ENCODE results near the gene SVOPL.

SVOPL gene

GRCh38 chr7:138729444-138729843 lies 28.3 kb upstream of the SVOPL start:
- H2BK120ac ChIP-seq (ENCODE audit: low read depth, low read length) = no peak overlapping the region
- no peaks in the 10 kb centered on the region for H3K79me1 ChIP-seq (replicated peaks; ENCODE audit: low read length, poor library complexity, severe bottlenecking)
- H3K27me3 ChIP-seq (ENCODE audit: control insufficient read depth in 1 of 2, insufficient read depth in 1 of 2, low read length in 2 of 2) = no peaks in the 10 kb centered on the region
- DNase-seq = no peak
- H3K27ac ChIP-seq (ENCODE audit: low read length, poor library complexity, severe bottlenecking) = no peak overlapping the region
- no peak overlapping the region for H2AFZ ChIP-seq (ENCODE audit: low read depth, low read length)
- no peak overlapping the region for H3K9ac ChIP-seq (ENCODE audit: low read length)
- H4K8ac ChIP-seq (ENCODE audit: low read length) = no peak overlapping the region
- no peak overlapping the region for H2BK15ac ChIP-seq (ENCODE audit: low read depth, poor library complexity, severe bottlenecking)
- no peak overlapping the region for H3K23ac ChIP-seq (ENCODE audit: low read length in 2 of 2)
- no peak overlapping the region for H3K4me2 ChIP-seq (ENCODE audit: low read length, poor library complexity, severe bottlenecking)
- no peak overlapping the region for H2BK5ac ChIP-seq (ENCODE audit: low read depth, low read length, poor library complexity, severe bottlenecking)
- H4K91ac ChIP-seq (ENCODE audit: low read length) = no peak overlapping the region
- H2AK5ac ChIP-seq (ENCODE audit: low read length, severe bottlenecking) = no peak overlapping the region
- H3K4me1 ChIP-seq (ENCODE audit: control insufficient read depth, insufficient read depth, low read depth, low read length) = peaks cover 4% of the 10 kb centered on the region
- H3K4ac ChIP-seq (ENCODE audit: low read depth in 1 of 2, low read length in 2 of 2) = no peak overlapping the region
- 86% methylated on average over 8 of the region's 9 CpGs for WGBS
- no peak overlapping the region for H3K4me3 ChIP-seq (ENCODE audit: insufficient read depth in 1 of 2, low read depth in 1 of 2, low read length in 2 of 2)
- H2BK12ac ChIP-seq (ENCODE audit: low read length in 2 of 2) = no peak overlapping the region
- no peaks in the 10 kb centered on the region for H3K36me3 ChIP-seq (ENCODE audit: control insufficient read depth in 1 of 2, insufficient read depth in 2 of 2, low read depth in 1 of 2, low read length in 2 of 2)
- H3K18ac ChIP-seq (ENCODE audit: low read depth in 1 of 2, low read length in 2 of 2) = no peak overlapping the region
- no peaks in the 10 kb centered on the region for H3K9me3 ChIP-seq (ENCODE audit: control insufficient read depth, low read length)
- H3K14ac ChIP-seq (ENCODE audit: low read length in 2 of 2) = no peak overlapping the region

- Histone ChIP-seq H3K4me1 (ENCODE audit: control insufficient read depth, insufficient read depth, low read depth, low read length) (peaks cover 4% of the 10 kb centered on the region), H2BK5ac (ENCODE audit: low read depth, low read length, poor library complexity, severe bottlenecking) (no peak overlapping the region), H3K27ac (ENCODE audit: low read length, poor library complexity, severe bottlenecking) (no peak overlapping the region), H3K79me1 (replicated peaks; ENCODE audit: low read length, poor library complexity, severe bottlenecking) (no peaks in the 10 kb centered on the region), H3K27me3 (ENCODE audit: control insufficient read depth in 1 of 2, insufficient read depth in 1 of 2, low read length in 2 of 2) (no peaks in the 10 kb centered on the region), H2BK120ac (ENCODE audit: low read depth, low read length) (no peak overlapping the region), H3K36me3 (ENCODE audit: control insufficient read depth in 1 of 2, insufficient read depth in 2 of 2, low read depth in 1 of 2, low read length in 2 of 2) (no peaks in the 10 kb centered on the region), H3K14ac (ENCODE audit: low read length in 2 of 2) (no peak overlapping the region), H3K4ac (ENCODE audit: low read depth in 1 of 2, low read length in 2 of 2) (no peak overlapping the region), H3K4me3 (ENCODE audit: insufficient read depth in 1 of 2, low read depth in 1 of 2, low read length in 2 of 2) (no peak overlapping the region), H2BK15ac (ENCODE audit: low read depth, poor library complexity, severe bottlenecking) (no peak overlapping the region), H3K4me2 (ENCODE audit: low read length, poor library complexity, severe bottlenecking) (no peak overlapping the region), H3K9ac (ENCODE audit: low read length) (no peak overlapping the region), H2AFZ (ENCODE audit: low read depth, low read length) (no peak overlapping the region), H3K18ac (ENCODE audit: low read depth in 1 of 2, low read length in 2 of 2) (no peak overlapping the region), H4K8ac (ENCODE audit: low read length) (no peak overlapping the region), H3K9me3 (ENCODE audit: control insufficient read depth, low read length) (no peaks in the 10 kb centered on the region), H2AK5ac (ENCODE audit: low read length, severe bottlenecking) (no peak overlapping the region), H4K91ac (ENCODE audit: low read length) (no peak overlapping the region), H2BK12ac (ENCODE audit: low read length in 2 of 2) (no peak overlapping the region), H3K23ac (ENCODE audit: low read length in 2 of 2) (no peak overlapping the region)
- 90% methylated on average over 10 of the region's 10 CpGs for WGBS
- no peak for DNase-seq
These were observed 26.4 kb upstream of the SVOPL start for GRCh38 chr7:138727336-138728099.

- Histone ChIP-seq H2BK120ac (ENCODE audit: low read depth, low read length) (no peak overlapping the region), H2BK5ac (ENCODE audit: low read depth, low read length, poor library complexity, severe bottlenecking) (no peak overlapping the region), H3K4me2 (ENCODE audit: low read length, poor library complexity, severe bottlenecking) (no peak overlapping the region), H3K23ac (ENCODE audit: low read length in 2 of 2) (no peak overlapping the region), H3K9me3 (ENCODE audit: control insufficient read depth, low read length) (no peaks in the 10 kb centered on the region), H3K4me3 (ENCODE audit: insufficient read depth in 1 of 2, low read depth in 1 of 2, low read length in 2 of 2) (no peak overlapping the region), H2AK5ac (ENCODE audit: low read length, severe bottlenecking) (no peak overlapping the region), H3K27me3 (ENCODE audit: control insufficient read depth in 1 of 2, insufficient read depth in 1 of 2, low read length in 2 of 2) (no peaks in the 10 kb centered on the region), H4K8ac (ENCODE audit: low read length) (no peak overlapping the region), H3K4me1 (ENCODE audit: control insufficient read depth, insufficient read depth, low read depth, low read length) (peaks cover 4% of the 10 kb centered on the region), H2BK12ac (ENCODE audit: low read length in 2 of 2) (no peak overlapping the region), H3K14ac (ENCODE audit: low read length in 2 of 2) (no peak overlapping the region), H3K18ac (ENCODE audit: low read depth in 1 of 2, low read length in 2 of 2) (no peak overlapping the region), H2BK15ac (ENCODE audit: low read depth, poor library complexity, severe bottlenecking) (no peak overlapping the region), H3K79me1 (replicated peaks; ENCODE audit: low read length, poor library complexity, severe bottlenecking) (no peaks in the 10 kb centered on the region), H4K91ac (ENCODE audit: low read length) (no peak overlapping the region), H3K4ac (ENCODE audit: low read depth in 1 of 2, low read length in 2 of 2) (no peak overlapping the region), H3K27ac (ENCODE audit: low read length, poor library complexity, severe bottlenecking) (no peak overlapping the region), H3K36me3 (ENCODE audit: control insufficient read depth in 1 of 2, insufficient read depth in 2 of 2, low read depth in 1 of 2, low read length in 2 of 2) (no peaks in the 10 kb centered on the region), H2AFZ (ENCODE audit: low read depth, low read length) (no peak overlapping the region), H3K9ac (ENCODE audit: low read length) (no peak overlapping the region)
- 88% methylated on average over 9 of the region's 9 CpGs for WGBS
- DNase-seq = no peak
These were observed 25.1 kb upstream of the SVOPL start for GRCh38 chr7:138726288-138726687.

GRCh38 chr7:138720286-138720685 lies 19.1 kb upstream of the SVOPL start:
- H3K9ac ChIP-seq (ENCODE audit: low read length) = no peak overlapping the region
- H2AFZ ChIP-seq (ENCODE audit: low read depth, low read length) = no peak overlapping the region
- H3K27ac ChIP-seq (ENCODE audit: low read length, poor library complexity, severe bottlenecking) = no peak overlapping the region
- H3K4me1 ChIP-seq (ENCODE audit: control insufficient read depth, insufficient read depth, low read depth, low read length) = no peaks in the 10 kb centered on the region
- H3K4ac ChIP-seq (ENCODE audit: low read depth in 1 of 2, low read length in 2 of 2) = no peak overlapping the region
- H3K79me1 ChIP-seq (replicated peaks; ENCODE audit: low read length, poor library complexity, severe bottlenecking) = no peaks in the 10 kb centered on the region
- 70% methylated on average over 3 of the region's 4 CpGs for WGBS
- no peak overlapping the region for H3K23ac ChIP-seq (ENCODE audit: low read length in 2 of 2)
- H3K4me3 ChIP-seq (ENCODE audit: insufficient read depth in 1 of 2, low read depth in 1 of 2, low read length in 2 of 2) = no peak overlapping the region
- H2BK12ac ChIP-seq (ENCODE audit: low read length in 2 of 2) = no peak overlapping the region
- no peak overlapping the region for H3K14ac ChIP-seq (ENCODE audit: low read length in 2 of 2)
- H2BK5ac ChIP-seq (ENCODE audit: low read depth, low read length, poor library complexity, severe bottlenecking) = no peak overlapping the region
- no peak overlapping the region for H2BK15ac ChIP-seq (ENCODE audit: low read depth, poor library complexity, severe bottlenecking)
- H2AK5ac ChIP-seq (ENCODE audit: low read length, severe bottlenecking) = no peak overlapping the region
- DNase-seq = no peak
- no peaks in the 10 kb centered on the region for H3K9me3 ChIP-seq (ENCODE audit: control insufficient read depth, low read length)
- H4K91ac ChIP-seq (ENCODE audit: low read length) = no peak overlapping the region
- H2BK120ac ChIP-seq (ENCODE audit: low read depth, low read length) = no peak overlapping the region
- no peaks in the 10 kb centered on the region for H3K36me3 ChIP-seq (ENCODE audit: control insufficient read depth in 1 of 2, insufficient read depth in 2 of 2, low read depth in 1 of 2, low read length in 2 of 2)
- H3K4me2 ChIP-seq (ENCODE audit: low read length, poor library complexity, severe bottlenecking) = no peak overlapping the region
- no peak overlapping the region for H4K8ac ChIP-seq (ENCODE audit: low read length)
- H3K27me3 ChIP-seq (ENCODE audit: control insufficient read depth in 1 of 2, insufficient read depth in 1 of 2, low read length in 2 of 2) = no peaks in the 10 kb centered on the region
- H3K18ac ChIP-seq (ENCODE audit: low read depth in 1 of 2, low read length in 2 of 2) = no peak overlapping the region

All from mesenchymal stem cell (in vitro differentiated cells and primary cell).